IMR-90 (cell line): ENCODE measurements around the gene ARHGAP21. TPM values are rescaled to one million over a fixed set of nuclear protein-coding genes. Genes with fewer than 3 reads are reported as not detected.

Source experiments
- ATAC-seq: fragments of 200-7000 bp; cut with Tn5 transposase; 2 replicates; pipeline ENCODE4 v1.9.1; 2020; ENCODE audit warnings: low read depth, mild to moderate bottlenecking, moderate library complexity
- BruUV-seq: library from RNA; stranded (reverse); fragments of 400-500 nt; replicated peaks from 2 replicates; lab custom pipeline; 2021; lab: Mats Ljungman, UMichigan
- CTCF ChIA-PET: fragments of 300-600 bp; formaldehyde crosslinking; extraction: SDS; loops from one replicate; lab custom pipeline; 2021; ENCODE audit warnings: antibody characterized with exemption; lab: Yijun Ruan, JAX
- POLR2A ChIA-PET: fragments of 300-600 bp; sonication (Branson Sonifier 250); formaldehyde crosslinking; loops from one replicate; lab custom pipeline; 2022; ENCODE audit warnings: antibody characterized with exemption; ENCODE audit not compliant: unreplicated experiment; lab: Charles Lee
- DNase-seq: peaks from one replicate; pipeline ENCODE4 v3.0.0; 2013
- H2AFZ ChIP-seq: replicated peaks from 2 replicates; pipeline ENCODE3; 2013; ENCODE audit warnings: low read length, mild to moderate bottlenecking; ENCODE audit not compliant: poor library complexity
- H2AK5ac ChIP-seq: 2 replicates; pipeline ENCODE4 v1.6.1; 2013; ENCODE audit warnings: low read depth, low read length, inconsistent platforms
- H2AK9ac ChIP-seq: replicated peaks from 2 replicates; pipeline ENCODE3; 2013; ENCODE audit warnings: mild to moderate bottlenecking, low read depth, low read length, moderate library complexity; ENCODE audit not compliant: poor library complexity
- H2BK120ac ChIP-seq: 2 replicates; pipeline ENCODE4 v1.6.1; 2013; ENCODE audit warnings: low read depth, low read length, inconsistent platforms
- H2BK15ac ChIP-seq: 3 replicates; pipeline ENCODE4 v1.6.1; 2013; ENCODE audit warnings: low read depth, low read length, inconsistent platforms
- H2BK20ac ChIP-seq: 2 replicates; pipeline ENCODE4 v1.6.1; 2013; ENCODE audit warnings: low read depth, mild to moderate bottlenecking, inconsistent platforms, low read length, moderate library complexity
- H2BK5ac ChIP-seq: 2 replicates; pipeline ENCODE4 v1.6.1; 2013; ENCODE audit warnings: mild to moderate bottlenecking, low read depth, low read length, inconsistent platforms; ENCODE audit not compliant: poor library complexity, severe bottlenecking
- H3K14ac ChIP-seq: replicated peaks from 2 replicates; pipeline ENCODE4 v1.6.1; 2013; ENCODE audit warnings: low read depth, low read length, inconsistent platforms
- H3K18ac ChIP-seq: 2 replicates; pipeline ENCODE4 v1.6.1; 2013; ENCODE audit warnings: low read depth, low read length, control low read depth
- H3K23ac ChIP-seq: 2 replicates; pipeline ENCODE4 v1.6.1; 2013; ENCODE audit warnings: low read depth, low read length, inconsistent platforms
- H3K27ac ChIP-seq: 2 replicates; pipeline ENCODE4 v1.5.1; 2013; ENCODE audit warnings: mild to moderate bottlenecking, control low read depth, low read length; ENCODE audit not compliant: insufficient read depth
- H3K27me3 ChIP-seq: 2 replicates; pipeline ENCODE4 v1.6.1; 2013; ENCODE audit warnings: low read length; ENCODE audit not compliant: control insufficient read depth, insufficient read depth
- H3K36me3 ChIP-seq: 2 replicates; pipeline ENCODE4 v1.6.1; 2013; ENCODE audit warnings: low read length, mixed read lengths; ENCODE audit not compliant: control insufficient read depth, insufficient read depth
- H3K4ac ChIP-seq: 2 replicates; pipeline ENCODE4 v1.6.1; 2013; ENCODE audit warnings: low read depth, low read length, inconsistent platforms
- H3K4me1 ChIP-seq: 2 replicates; pipeline ENCODE4 v1.6.1; 2013; ENCODE audit warnings: low read length, mixed read lengths; ENCODE audit not compliant: control insufficient read depth, insufficient read depth
- H3K4me2 ChIP-seq: 2 replicates; pipeline ENCODE4 v1.6.1; 2013; ENCODE audit warnings: low read depth, mild to moderate bottlenecking, control low read depth, low read length, moderate library complexity
- H3K4me3 ChIP-seq: 2 replicates; pipeline ENCODE4 v1.5.1; 2013; ENCODE audit warnings: low read depth, mild to moderate bottlenecking, control low read depth, low read length, moderate library complexity; ENCODE audit not compliant: insufficient read depth
- H3K56ac ChIP-seq: 2 replicates; pipeline ENCODE4 v1.6.1; 2013; ENCODE audit warnings: low read length, inconsistent platforms; ENCODE audit not compliant: insufficient read depth; ENCODE audit errors: extremely low read depth
- H3K79me1 ChIP-seq, 2 experiments: 2 replicates each; pipeline ENCODE4 v1.6.1; 2013; ENCODE audit warnings: low read length in 2 of 2, inconsistent platforms in 1 of 2, low read depth in 1 of 2
- H3K9ac ChIP-seq: 2 replicates; pipeline ENCODE4 v1.6.1; 2013; ENCODE audit warnings: low read depth, low read length, control low read depth
- H3K9me1 ChIP-seq: 2 replicates; pipeline ENCODE4 v1.6.1; 2013; ENCODE audit warnings: low read length, inconsistent platforms; ENCODE audit not compliant: insufficient read depth
- H3K9me3 ChIP-seq: 2 replicates; pipeline ENCODE4 v1.6.1; 2013; ENCODE audit warnings: low read length; ENCODE audit not compliant: control insufficient read depth, insufficient read depth
- H4K20me1 ChIP-seq: 2 replicates; pipeline ENCODE4 v1.6.1; 2013; ENCODE audit warnings: low read length, inconsistent platforms; ENCODE audit not compliant: insufficient read depth
- H4K5ac ChIP-seq: 2 replicates; pipeline ENCODE4 v1.6.1; 2013; ENCODE audit warnings: mild to moderate bottlenecking, low read depth, low read length, control low read depth
- H4K8ac ChIP-seq, 2 experiments: 2 replicates each; pipeline ENCODE4 v1.6.1; 2013; ENCODE audit warnings: low read depth in 2 of 2, low read length in 2 of 2, control low read depth in 1 of 2, inconsistent platforms in 1 of 2
- H4K91ac ChIP-seq: 2 replicates; pipeline ENCODE4 v1.6.1; 2013; ENCODE audit warnings: low read depth, low read length, inconsistent platforms; ENCODE audit not compliant: insufficient read depth
- CEBPB ChIP-seq: IDR thresholded peaks from 2 replicates; pipeline ENCODE4 v1.6.1; 2012; ENCODE audit warnings: low read depth, low read length, improper control_type of control experiment
- FOS ChIP-seq: fragments of 150-350 bp; IDR thresholded peaks from 2 replicates; pipeline ENCODE4 v1.6.1; 2016; ENCODE audit warnings: low read depth, low read length
- MAFK ChIP-seq: IDR thresholded peaks from 2 replicates; pipeline ENCODE4 v1.6.1; 2012; ENCODE audit warnings: low read depth, low read length, improper control_type of control experiment
- MAZ ChIP-seq: IDR thresholded peaks from 2 replicates; pipeline ENCODE4 v1.6.1; 2012; ENCODE audit warnings: low read depth, mild to moderate bottlenecking, low read length, improper control_type of control experiment, moderate library complexity, borderline replicate concordance
- MXI1 ChIP-seq: IDR thresholded peaks from 2 replicates; pipeline ENCODE4 v1.6.1; 2012; ENCODE audit warnings: low read depth, mild to moderate bottlenecking, low read length, moderate library complexity, borderline replicate concordance
- NFE2L2 ChIP-seq: fragments of 150-350 bp; IDR thresholded peaks from 2 replicates; pipeline ENCODE4 v1.6.1; 2016; ENCODE audit warnings: low read depth, mild to moderate bottlenecking, low read length
- POLR2A ChIP-seq: IDR thresholded peaks from 2 replicates; pipeline ENCODE4 v1.6.1; 2012; ENCODE audit warnings: mild to moderate bottlenecking, low read depth, low read length
- RAD21 ChIP-seq: IDR thresholded peaks from 2 replicates; pipeline ENCODE4 v1.6.1; 2012; ENCODE audit warnings: low read length, improper control_type of control experiment
- RCOR1 ChIP-seq: IDR thresholded peaks from 2 replicates; pipeline ENCODE4 v1.6.1; 2012; ENCODE audit warnings: mild to moderate bottlenecking, low read length, improper control_type of control experiment; ENCODE audit not compliant: insufficient replicate concordance
- RFX5 ChIP-seq: IDR thresholded peaks from 2 replicates; pipeline ENCODE4 v1.8.0; 2012; ENCODE audit warnings: low read depth, mild to moderate bottlenecking, low read length, moderate library complexity
- SMC3 ChIP-seq: fragments of 150-350 bp; IDR thresholded peaks from 2 replicates; pipeline ENCODE4 v1.6.1; 2016; ENCODE audit warnings: low read depth, mild to moderate bottlenecking, antibody characterized with exemption, low read length, moderate library complexity
- dilution Hi-C: fragments of 300-500 bp; cut with HindIII; formaldehyde crosslinking; loops from one replicate; pipeline ENCODE4 v1.14.3; 2018; ENCODE audit warnings: low sequenced_read_pairs; ENCODE audit not compliant: unreplicated experiment
- in situ Hi-C: fragments of 300-500 bp; cut with MboI; formaldehyde crosslinking; loops from 3 replicates; pipeline ENCODE4 v1.14.3; 2019; ENCODE audit warnings: low sequenced_read_pairs, inconsistent platforms, mixed read lengths
- intact Hi-C: fragments of 100-400 bp; cut with micrococcal nuclease; formaldehyde crosslinking; loops from 2 replicates; pipeline ENCODE4 v1.10.0; 2022
- polyA plus RNA-seq, 3 experiments: library from polyadenylated mRNA; depleted of rRNA; stranded (reverse); fragments of >200 nt; gene quantifications; 2 replicates each; pipeline ENCODE4 v1.2.3, GENCODE V29; 2012; ENCODE audit warnings: low replicate concordance in 1 of 3
- total RNA-seq: library from RNA; depleted of rRNA; stranded (reverse); fragments of >200 nt; gene quantifications from 2 replicates; pipeline ENCODE4 v1.2.3, GENCODE V29; 2012
- TF ChIP-seq, protein P1 (sequence below): conservative IDR thresholded peaks from 2 replicates; pipeline ENCODE4 v1.5.1; 2012; ENCODE audit warnings: mild to moderate bottlenecking, low read depth, low read length, improper control_type of control experiment
- TF ChIP-seq, protein P2 (sequence below): fragments of 150-350 bp; IDR thresholded peaks from 2 replicates; pipeline ENCODE4 v1.6.1; 2016; ENCODE audit warnings: low read depth, mild to moderate bottlenecking, low read length, moderate library complexity, borderline replicate concordance
- TF ChIP-seq, protein P3 (sequence below): fragments of 150-350 bp; IDR thresholded peaks from 2 replicates; pipeline ENCODE4 v1.6.1; 2017; ENCODE audit warnings: mild to moderate bottlenecking, antibody characterized with exemption, low read length, low read depth

ARHGAP21 gene
- total and polyA plus RNA-seq, 2 of the 4 experiments (the other 2 are of a cell fraction), result 43.3 to 94.3 TPM

DNA sequence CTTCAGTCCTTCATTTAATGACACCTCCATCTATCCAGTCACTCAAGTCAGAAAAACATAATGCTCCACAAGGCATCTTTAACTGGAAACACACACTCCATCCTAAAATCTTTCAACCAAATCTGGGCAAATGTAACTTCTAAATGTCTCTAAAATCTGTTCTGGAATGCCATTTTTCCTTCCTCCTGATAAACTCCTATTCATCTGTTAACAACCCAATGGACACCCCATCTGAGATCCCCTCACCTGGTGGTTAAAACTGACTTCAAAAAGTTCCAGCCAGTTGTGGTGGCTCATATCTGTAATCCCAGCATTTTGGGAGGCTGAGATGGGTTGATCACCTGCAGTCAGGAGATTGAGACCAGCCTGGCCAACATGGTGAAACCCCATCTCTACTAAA lies 78.7 kb downstream of the ARHGAP21 start:
- TF ChIP-seq, protein P1, sequence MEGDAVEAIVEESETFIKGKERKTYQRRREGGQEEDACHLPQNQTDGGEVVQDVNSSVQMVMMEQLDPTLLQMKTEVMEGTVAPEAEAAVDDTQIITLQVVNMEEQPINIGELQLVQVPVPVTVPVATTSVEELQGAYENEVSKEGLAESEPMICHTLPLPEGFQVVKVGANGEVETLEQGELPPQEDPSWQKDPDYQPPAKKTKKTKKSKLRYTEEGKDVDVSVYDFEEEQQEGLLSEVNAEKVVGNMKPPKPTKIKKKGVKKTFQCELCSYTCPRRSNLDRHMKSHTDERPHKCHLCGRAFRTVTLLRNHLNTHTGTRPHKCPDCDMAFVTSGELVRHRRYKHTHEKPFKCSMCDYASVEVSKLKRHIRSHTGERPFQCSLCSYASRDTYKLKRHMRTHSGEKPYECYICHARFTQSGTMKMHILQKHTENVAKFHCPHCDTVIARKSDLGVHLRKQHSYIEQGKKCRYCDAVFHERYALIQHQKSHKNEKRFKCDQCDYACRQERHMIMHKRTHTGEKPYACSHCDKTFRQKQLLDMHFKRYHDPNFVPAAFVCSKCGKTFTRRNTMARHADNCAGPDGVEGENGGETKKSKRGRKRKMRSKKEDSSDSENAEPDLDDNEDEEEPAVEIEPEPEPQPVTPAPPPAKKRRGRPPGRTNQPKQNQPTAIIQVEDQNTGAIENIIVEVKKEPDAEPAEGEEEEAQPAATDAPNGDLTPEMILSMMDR, result no peak
- no peak for TF ChIP-seq SMC3
- no peak for TF ChIP-seq CEBPB
- no peak for TF ChIP-seq RFX5
- no peak for TF ChIP-seq FOS
- no peak for TF ChIP-seq MAFK
- no peak for TF ChIP-seq RAD21
- TF ChIP-seq, protein P2, sequence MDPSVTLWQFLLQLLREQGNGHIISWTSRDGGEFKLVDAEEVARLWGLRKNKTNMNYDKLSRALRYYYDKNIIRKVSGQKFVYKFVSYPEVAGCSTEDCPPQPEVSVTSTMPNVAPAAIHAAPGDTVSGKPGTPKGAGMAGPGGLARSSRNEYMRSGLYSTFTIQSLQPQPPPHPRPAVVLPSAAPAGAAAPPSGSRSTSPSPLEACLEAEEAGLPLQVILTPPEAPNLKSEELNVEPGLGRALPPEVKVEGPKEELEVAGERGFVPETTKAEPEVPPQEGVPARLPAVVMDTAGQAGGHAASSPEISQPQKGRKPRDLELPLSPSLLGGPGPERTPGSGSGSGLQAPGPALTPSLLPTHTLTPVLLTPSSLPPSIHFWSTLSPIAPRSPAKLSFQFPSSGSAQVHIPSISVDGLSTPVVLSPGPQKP, result no peak
- TF ChIP-seq NFE2L2, result no peak
- no peak for TF ChIP-seq MAZ
- TF ChIP-seq, protein P3, sequence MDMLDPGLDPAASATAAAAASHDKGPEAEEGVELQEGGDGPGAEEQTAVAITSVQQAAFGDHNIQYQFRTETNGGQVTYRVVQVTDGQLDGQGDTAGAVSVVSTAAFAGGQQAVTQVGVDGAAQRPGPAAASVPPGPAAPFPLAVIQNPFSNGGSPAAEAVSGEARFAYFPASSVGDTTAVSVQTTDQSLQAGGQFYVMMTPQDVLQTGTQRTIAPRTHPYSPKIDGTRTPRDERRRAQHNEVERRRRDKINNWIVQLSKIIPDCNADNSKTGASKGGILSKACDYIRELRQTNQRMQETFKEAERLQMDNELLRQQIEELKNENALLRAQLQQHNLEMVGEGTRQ, result no peak
- no peak for TF ChIP-seq POLR2A
- no peak for TF ChIP-seq RCOR1
- no peak for TF ChIP-seq MXI1
- Histone ChIP-seq H3K4me2 (no peak overlapping the region), H3K9me3 (no peaks in the 10 kb centered on the region), H3K27me3 (no peaks in the 10 kb centered on the region), H2AK9ac (no peak overlapping the region), H4K5ac (no peak overlapping the region), H4K8ac (no peak overlapping the region), H3K36me3 (no peaks in the 10 kb centered on the region), H3K4me3 (no peak overlapping the region), H2AK5ac (no peak overlapping the region), H3K9me1 (peaks cover 12% of the 10 kb centered on the region), H2BK15ac (no peak overlapping the region), H2BK120ac (no peak overlapping the region), H4K20me1 (peaks cover 6% of the 10 kb centered on the region; the same call in 1 of the 2 replicates), H4K91ac (no peak overlapping the region), H3K79me1 (peaks cover 9 to 54% of the 10 kb centered on the region in 2 experiments), H3K23ac (no peak overlapping the region), H2AFZ (no peak overlapping the region), H3K14ac (no peak overlapping the region), H3K4me1 (peaks cover 8% of the 10 kb centered on the region), H3K18ac (no peak overlapping the region), H3K9ac (no peak overlapping the region), H3K56ac (peak overlapping the region; percentile 24; the same call in 1 of the 2 replicates), H3K27ac (no peak overlapping the region), H3K4ac (no peak overlapping the region), H2BK5ac (no peak overlapping the region), H2BK20ac (no peak overlapping the region)
- ChIA-PET POLR2A (no interaction called here), CTCF (interaction anchor here (0.6 kb wide), 1 partner anchor 129 kb away, joined by 4 read pairs; no protein-coding TSS in a partner anchor)
- no peak for DNase-seq
- in situ Hi-C loops (no loop called here), dilution Hi-C loops (no loop called here), intact Hi-C loops (no loop called here)
- no peak for ATAC-seq
- no TSS peak for BruUV-seq
